Keratinocyte (primary cell): ENCODE results near the gene CCSER1. TPM values are rescaled to one million over a fixed set of nuclear protein-coding genes. Genes with fewer than 3 reads are reported as not detected.

Source experiments
- DNase-seq: peaks from one replicate; pipeline ENCODE4 v3.0.0-alpha.2; 2011; ENCODE audit warnings: low read depth, missing footprints, low spot score
- FAIRE-seq: peaks from 2 replicates; lab custom pipeline; 2011; peaks lifted over from hg19 to GRCh38; lab: Jason Lieb, UNC
- H2AFZ ChIP-seq: 2 replicates; pipeline ENCODE4 v1.6.0; 2012; ENCODE audit warnings: low read length, control low read depth, inconsistent platforms; ENCODE audit not compliant: control insufficient read depth
- H3K27ac ChIP-seq: 2 replicates; pipeline ENCODE4 v1.5.1; 2011; ENCODE audit warnings: low read length; ENCODE audit not compliant: control insufficient read depth, insufficient read depth
- H3K27me3 ChIP-seq: 3 replicates; pipeline ENCODE4 v1.6.0; 2011; ENCODE audit warnings: low read length; ENCODE audit not compliant: control insufficient read depth, insufficient read depth; ENCODE audit errors: extremely low read depth
- H3K36me3 ChIP-seq, 2 experiments: 2 replicates in 1 of 2; 3 replicates in 1 of 2; pipeline ENCODE4 v1.5.1; 2011; ENCODE audit warnings: low read length in 2 of 2, mild to moderate bottlenecking in 1 of 2; ENCODE audit not compliant: control insufficient read depth in 2 of 2, insufficient read depth in 2 of 2; ENCODE audit errors: extremely low read depth in 1 of 2
- H3K4me1 ChIP-seq: 3 replicates; pipeline ENCODE4 v1.5.1; 2011; ENCODE audit warnings: low read length; ENCODE audit not compliant: control insufficient read depth, insufficient read depth; ENCODE audit errors: extremely low read depth
- H3K4me2 ChIP-seq: 3 replicates; pipeline ENCODE4 v1.6.0; 2011; ENCODE audit warnings: low read depth, low read length; ENCODE audit not compliant: control insufficient read depth, insufficient read depth; ENCODE audit errors: extremely low read depth
- H3K4me3 ChIP-seq, 3 experiments: fragments of 200-600 bp in 1 of 3; sonication (generic) in 1 of 3; 2 replicates in 2 of 3; 3 replicates in 1 of 3; pipeline ENCODE4 v1.5.1; 2011 to 2016; ENCODE audit warnings: low read length in 3 of 3, mild to moderate bottlenecking in 3 of 3, control low read depth in 2 of 3, inconsistent platforms in 1 of 3, low read depth in 1 of 3, mixed read lengths in 1 of 3, mixed run types in 1 of 3, moderate library complexity in 1 of 3; ENCODE audit not compliant: control insufficient read depth in 2 of 3, insufficient read depth in 2 of 3; ENCODE audit errors: extremely low read depth in 1 of 3
- H3K79me2 ChIP-seq: 2 replicates; pipeline ENCODE4 v1.6.0; 2012; ENCODE audit warnings: low read length; ENCODE audit not compliant: control insufficient read depth, insufficient read depth
- H3K9ac ChIP-seq: 3 replicates; pipeline ENCODE4 v1.6.0; 2011; ENCODE audit warnings: low read length; ENCODE audit not compliant: control insufficient read depth, insufficient read depth; ENCODE audit errors: extremely low read depth
- H3K9me1 ChIP-seq: 3 replicates; pipeline ENCODE4 v1.6.0; 2011; ENCODE audit warnings: low read length; ENCODE audit not compliant: control insufficient read depth, insufficient read depth; ENCODE audit errors: extremely low read depth
- H3K9me3 ChIP-seq: 2 replicates; pipeline ENCODE4 v1.5.1; 2012; ENCODE audit warnings: low read depth, low read length; ENCODE audit not compliant: control insufficient read depth
- H4K20me1 ChIP-seq: 3 replicates; pipeline ENCODE4 v1.6.0; 2011; ENCODE audit warnings: low read length; ENCODE audit not compliant: control insufficient read depth, insufficient read depth; ENCODE audit errors: extremely low read depth
- EZH2 ChIP-seq: IDR thresholded peaks from one replicate; pipeline ENCODE4 v1.6.1; 2012; ENCODE audit warnings: inconsistent platforms, mild to moderate bottlenecking, low read length, moderate library complexity
- dilution Hi-C: fragments of 300-500 bp; cut with MboI; formaldehyde crosslinking; loops from one replicate; pipeline ENCODE4 v1.7.0; 2020; ENCODE audit warnings: low sequenced_read_pairs; ENCODE audit not compliant: extremely low pct_ligation_motif_present
- polyA plus RNA-seq, 5 experiments: library from polyadenylated mRNA; depleted of rRNA in 3 of 5; stranded (reverse) in 3 of 5; stranded (forward) in 1 of 5; unstranded in 1 of 5; fragments of >200 nt; gene quantifications; 1 replicate in 1 of 5; 2 replicates in 3 of 5; 3 replicates in 1 of 5; pipeline versions ENCODE4 v1.2.1 to v1.2.3, GENCODE V29; 2011 to 2012; ENCODE audit warnings: missing spikeins in 2 of 5, low read depth in 1 of 5, low replicate concordance in 1 of 5
- TF ChIP-seq, protein P1 (sequence below), 3 experiments: IDR thresholded peaks in 1 of 3; conservative IDR thresholded peaks in 1 of 3; optimal IDR thresholded peaks in 1 of 3; 2 replicates in 2 of 3; 3 replicates in 1 of 3; pipeline versions ENCODE3 to v1.5.1; 2011; ENCODE audit warnings: low read length in 3 of 3, mild to moderate bottlenecking in 3 of 3, moderate library complexity in 2 of 3, control low read depth in 1 of 3, inconsistent platforms in 1 of 3; ENCODE audit not compliant: insufficient read depth in 2 of 3; ENCODE audit errors: extremely low read depth in 1 of 3

CCSER1 gene
- polyA plus RNA-seq, 1 donor (not counting 4 experiments of a cell fraction or from before 2014, with no cell fraction given), result 1.2 TPM

DNA sequence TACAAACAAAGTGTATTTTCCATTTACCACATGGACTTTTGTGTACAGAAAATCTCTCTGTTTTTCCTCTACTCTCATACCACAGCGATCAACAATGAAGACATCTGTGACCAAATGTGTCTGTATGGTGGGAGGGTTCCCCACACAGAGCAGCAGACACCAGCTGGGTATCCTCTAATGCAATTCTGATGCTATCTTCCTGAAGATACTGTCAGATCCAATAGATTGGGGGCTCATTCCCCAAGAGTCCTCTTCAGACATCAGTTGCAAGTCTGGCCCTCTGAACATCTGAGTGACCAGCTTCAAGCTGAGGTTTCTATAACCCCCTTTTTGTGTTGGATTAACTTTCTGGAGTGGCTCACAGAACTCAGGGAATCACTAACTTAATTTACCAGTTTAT is 659.4 kb downstream of the CCSER1 start:
- H3K9ac ChIP-seq, result no peak overlapping the region
- no peaks in the 10 kb centered on the region for H3K9me1 ChIP-seq
- H3K4me3 ChIP-seq, result no peak overlapping the region
- H3K79me2 ChIP-seq, result no peaks in the 10 kb centered on the region
- FAIRE-seq (no peak), DNase-seq (no peak)
- H3K4me2 ChIP-seq, result no peak overlapping the region
- no peaks in the 10 kb centered on the region for H4K20me1 ChIP-seq
- no peak for TF ChIP-seq EZH2
- TF ChIP-seq, protein P1, sequence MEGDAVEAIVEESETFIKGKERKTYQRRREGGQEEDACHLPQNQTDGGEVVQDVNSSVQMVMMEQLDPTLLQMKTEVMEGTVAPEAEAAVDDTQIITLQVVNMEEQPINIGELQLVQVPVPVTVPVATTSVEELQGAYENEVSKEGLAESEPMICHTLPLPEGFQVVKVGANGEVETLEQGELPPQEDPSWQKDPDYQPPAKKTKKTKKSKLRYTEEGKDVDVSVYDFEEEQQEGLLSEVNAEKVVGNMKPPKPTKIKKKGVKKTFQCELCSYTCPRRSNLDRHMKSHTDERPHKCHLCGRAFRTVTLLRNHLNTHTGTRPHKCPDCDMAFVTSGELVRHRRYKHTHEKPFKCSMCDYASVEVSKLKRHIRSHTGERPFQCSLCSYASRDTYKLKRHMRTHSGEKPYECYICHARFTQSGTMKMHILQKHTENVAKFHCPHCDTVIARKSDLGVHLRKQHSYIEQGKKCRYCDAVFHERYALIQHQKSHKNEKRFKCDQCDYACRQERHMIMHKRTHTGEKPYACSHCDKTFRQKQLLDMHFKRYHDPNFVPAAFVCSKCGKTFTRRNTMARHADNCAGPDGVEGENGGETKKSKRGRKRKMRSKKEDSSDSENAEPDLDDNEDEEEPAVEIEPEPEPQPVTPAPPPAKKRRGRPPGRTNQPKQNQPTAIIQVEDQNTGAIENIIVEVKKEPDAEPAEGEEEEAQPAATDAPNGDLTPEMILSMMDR (optimal IDR thresholded peaks at IDR 0.05 in 1 of 3, IDR thresholded peaks at IDR 0.05 in 1 of 3, conservative IDR thresholded peaks at IDR 0.05 in 1 of 3; ENCODE audit: extremely low read depth in 1 of 3, insufficient read depth in 2 of 3, low read length in 3 of 3), result no peak
- dilution Hi-C loops, result no loop called here
- no peaks in the 10 kb centered on the region for H3K36me3 ChIP-seq
- no peaks in the 10 kb centered on the region for H3K9me3 ChIP-seq
- H3K4me1 ChIP-seq, result no peaks in the 10 kb centered on the region
- H3K27me3 ChIP-seq, result no peaks in the 10 kb centered on the region
- H2AFZ ChIP-seq, result no peak overlapping the region
- no peak overlapping the region for H3K27ac ChIP-seq

DNA sequence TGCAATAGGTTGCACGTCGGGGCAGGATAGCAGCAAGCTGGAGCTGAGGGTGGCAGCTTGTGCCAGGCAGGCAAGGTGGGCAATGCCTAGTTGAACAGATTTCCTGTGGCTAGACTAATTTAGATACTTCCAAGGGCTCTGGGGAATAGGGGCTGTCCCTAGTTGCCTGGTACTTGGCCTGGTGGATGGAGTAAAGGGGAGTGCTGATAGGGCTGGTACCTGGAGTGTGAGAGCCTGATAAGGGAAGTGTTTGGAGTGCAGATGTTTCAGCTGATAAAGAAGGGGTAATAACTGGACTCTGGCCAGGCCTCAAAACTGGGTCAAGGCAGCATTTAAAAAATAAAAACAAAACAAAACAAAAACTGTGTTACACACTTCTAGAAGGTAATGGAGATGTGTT is 665.5 kb downstream of the CCSER1 start:
- H4K20me1 ChIP-seq, result no peaks in the 10 kb centered on the region
- no peak overlapping the region for H3K4me2 ChIP-seq
- no peaks in the 10 kb centered on the region for H3K4me1 ChIP-seq
- H3K4me3 ChIP-seq, result no peak overlapping the region
- TF ChIP-seq, protein P1 (optimal IDR thresholded peaks at IDR 0.05 in 1 of 3, IDR thresholded peaks at IDR 0.05 in 1 of 3, conservative IDR thresholded peaks at IDR 0.05 in 1 of 3; ENCODE audit: extremely low read depth in 1 of 3, insufficient read depth in 2 of 3, low read length in 3 of 3), result no peak
- TF ChIP-seq EZH2, result no peak
- no peaks in the 10 kb centered on the region for H3K27me3 ChIP-seq
- dilution Hi-C loops, result no loop called here
- no peak for FAIRE-seq
- H3K9me1 ChIP-seq, result no peaks in the 10 kb centered on the region
- no peaks in the 10 kb centered on the region for H3K36me3 ChIP-seq
- H3K79me2 ChIP-seq, result no peaks in the 10 kb centered on the region
- no peak overlapping the region for H2AFZ ChIP-seq
- no peak overlapping the region for H3K27ac ChIP-seq
- no peaks in the 10 kb centered on the region for H3K9me3 ChIP-seq
- H3K9ac ChIP-seq, result no peak overlapping the region
- DNase-seq, result no peak
